ENCODE measurements around the gene GPC1.
"Not testable (repeated sequence)": the region's sequence is repeated elsewhere in the genome, so short reads cannot be mapped to it uniquely, and the experiment has no call there.

Gene GPC1

GRCh38 chr2:240435457-240435947 is at the start of gene GPC1:
Gene GPC1 (plus strand): TSS chr2:240435663. CDS start chr2:240435919, 256 bp downstream.
- DNase-seq: peak; percentile 21

- peak; percentile 52 for DNase-seq
These were observed 49.1 kb upstream of the GPC1 start for GRCh38 chr2:240386326-240386725.

- not testable (repeated sequence) for DNase-seq
These were observed 48.7 kb upstream of the GPC1 start for GRCh38 chr2:240386743-240387142.

GRCh38 chr2:240387325-240387668 is 48.2 kb upstream of the GPC1 start:
- no peak for DNase-seq

- DNase-seq: no peak
These were observed 47.6 kb upstream of the GPC1 start for GRCh38 chr2:240387669-240388358.

- no peak for DNase-seq
These were observed 46.8 kb upstream of the GPC1 start for GRCh38 chr2:240388471-240389301.

- DNase-seq: no peak
These were observed 46.1 kb upstream of the GPC1 start for GRCh38 chr2:240389302-240389805.

GRCh38 chr2:240390091-240391073 is 45.1 kb upstream of the GPC1 start:
- DNase-seq: no peak

GRCh38 chr2:240391111-240392051 is 44.1 kb upstream of the GPC1 start:
- no peak for DNase-seq

GRCh38 chr2:240392084-240392947 is 43.1 kb upstream of the GPC1 start:
- DNase-seq: no peak

- no peak for DNase-seq
These were observed 42.3 kb upstream of the GPC1 start for GRCh38 chr2:240392948-240393830.

- DNase-seq: no peak
These were observed 41.5 kb upstream of the GPC1 start for GRCh38 chr2:240393831-240394410.

- no peak for DNase-seq
These were observed 40.9 kb upstream of the GPC1 start for GRCh38 chr2:240394549-240394948.

- DNase-seq: no peak
These were observed 40.0 kb upstream of the GPC1 start for GRCh38 chr2:240395448-240395847.

GRCh38 chr2:240395896-240396622 is 39.4 kb upstream of the GPC1 start:
- peak; percentile 43 for DNase-seq

GRCh38 chr2:240396623-240397541 is 38.6 kb upstream of the GPC1 start:
- no peak for DNase-seq

GRCh38 chr2:240397542-240397916 is 37.9 kb upstream of the GPC1 start:
- DNase-seq: no peak

All from DMS79 treated with DMSO at 0.1 percent for 48 hours (cell line).